HepG2 (cell line): ENCODE data around the gene DELE1. TPM values are rescaled to one million over a fixed set of nuclear protein-coding genes. Genes with fewer than 3 reads are reported as not detected.

Source experiments
- BCL3 ChIP-seq: sonication (generic); formaldehyde crosslinking; IDR thresholded peaks from 2 replicates; pipeline ENCODE4 v1.5.1; 2020; ENCODE audit warnings: mild to moderate bottlenecking, missing genetic modification reagents, moderate library complexity
- HNF4A ChIP-seq: sonication (generic); formaldehyde crosslinking; IDR thresholded peaks from 2 replicates; pipeline ENCODE4 v1.4.0; 2020; ENCODE audit warnings: missing genetic modification reagents
- PBX3 ChIP-seq: sonication (generic); formaldehyde crosslinking; IDR thresholded peaks from 2 replicates; pipeline ENCODE4 v1.8.1; 2023; ENCODE audit warnings: missing genetic modification reagents, inconsistent platforms, borderline replicate concordance
- RBM39 ChIP-seq: fragments of 200-400 bp; formaldehyde crosslinking; IDR thresholded peaks from one replicate; pipeline ENCODE4 v1.6.1; 2018; ENCODE audit warnings: antibody characterized with exemption, mild to moderate bottlenecking, low read depth, low read length; ENCODE audit not compliant: poor library complexity, severe bottlenecking
- UBTF ChIP-seq: sonication (generic); formaldehyde crosslinking; IDR thresholded peaks from 2 replicates; pipeline ENCODE4 v1.4.0; 2020; ENCODE audit warnings: mild to moderate bottlenecking, missing genetic modification reagents
- ZBTB7B ChIP-seq: sonication (generic); formaldehyde crosslinking; IDR thresholded peaks from 2 replicates; pipeline ENCODE4 v1.4.0; 2020; ENCODE audit warnings: missing genetic modification reagents
- ZGPAT ChIP-seq: IDR thresholded peaks from 2 replicates; pipeline ENCODE4 v1.6.1; 2016; ENCODE audit warnings: mild to moderate bottlenecking
- ZNF224 ChIP-seq: sonication (generic); formaldehyde crosslinking; IDR thresholded peaks from 2 replicates; pipeline ENCODE4 v1.5.0; 2020; ENCODE audit warnings: mild to moderate bottlenecking, missing genetic modification reagents
- ZNF451 ChIP-seq: sonication (generic); formaldehyde crosslinking; IDR thresholded peaks from 2 replicates; pipeline ENCODE4 v1.5.0; 2020; ENCODE audit warnings: mild to moderate bottlenecking, missing genetic modification reagents
- polyA plus RNA-seq, 8 experiments: library from polyadenylated mRNA; depleted of rRNA in 3 of 8; stranded (reverse) in 7 of 8; unstranded in 1 of 8; fragments of >200 nt; fragmentation: Illumina TruSeq in 4 of 8; extraction: Trizol in 4 of 8; gene quantifications; 2 replicates each; pipeline versions ENCODE4 v1.2.1 to v1.2.3, GENCODE V29; 2011 to 2016; ENCODE audit warnings: low read depth in 4 of 8, missing spikeins in 1 of 8, mixed read lengths in 1 of 8; ENCODE audit not compliant: insufficient read depth in 1 of 8
- total RNA-seq, 5 experiments: library from RNA; depleted of rRNA; stranded (reverse); fragments of >200 nt; fragmentation: Illumina TruSeq; extraction: Trizol; gene quantifications; 2 replicates each; pipeline ENCODE4 v1.2.3, GENCODE V29; 2016; ENCODE audit warnings: low read depth in 1 of 5
- TF ChIP-seq, protein P1 (sequence below): IDR thresholded peaks from 2 replicates; pipeline ENCODE4 v1.6.1; 2012; ENCODE audit warnings: low read length, improper control_type of control experiment
- TF ChIP-seq, protein P2 (sequence below): sonication (generic); formaldehyde crosslinking; IDR thresholded peaks from 2 replicates; pipeline ENCODE4 v1.5.1; 2020; ENCODE audit warnings: mild to moderate bottlenecking, missing genetic modification reagents, borderline replicate concordance

Gene DELE1
- total and polyA plus RNA-seq, 2 of the 13 experiments (the other 11 are each of a cell fraction or from before 2014, with no cell fraction given): 57.5 to 90.3 TPM

DNA sequence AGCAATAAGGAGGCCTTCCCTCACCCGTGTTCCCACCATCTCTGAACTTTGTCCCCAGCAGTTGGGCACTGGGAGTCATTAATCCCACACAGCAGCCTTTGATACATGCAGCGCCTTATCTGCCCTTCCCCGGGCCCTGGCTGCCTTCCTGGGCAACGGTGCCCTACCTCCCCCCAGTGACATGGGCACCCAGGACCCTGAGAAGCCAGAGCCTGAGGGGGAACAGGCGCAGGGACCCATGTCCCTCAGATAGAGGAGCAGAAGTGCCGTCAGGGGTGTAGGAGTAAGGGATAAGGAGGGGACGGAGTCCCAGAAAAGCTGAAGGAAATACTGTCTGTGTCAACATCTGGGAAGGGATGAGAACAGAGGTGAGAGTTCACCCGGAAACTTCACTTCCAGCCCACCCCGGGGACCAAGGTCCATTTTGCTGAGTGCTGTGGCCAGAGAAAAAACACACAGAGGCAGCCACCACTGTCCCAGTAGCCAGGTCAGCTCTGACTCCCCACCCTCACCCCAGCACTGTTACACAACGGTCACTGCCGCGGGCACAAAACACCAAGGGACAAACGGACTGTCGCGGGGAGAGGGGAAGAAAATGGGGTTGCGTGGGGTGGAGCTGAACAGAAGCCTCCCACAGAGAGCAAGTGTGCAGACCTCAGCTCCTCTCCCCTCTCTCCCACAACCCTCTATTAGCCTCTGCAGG lies 49.3 kb upstream of the DELE1 start (continued):
- TF ChIP-seq, protein P1, sequence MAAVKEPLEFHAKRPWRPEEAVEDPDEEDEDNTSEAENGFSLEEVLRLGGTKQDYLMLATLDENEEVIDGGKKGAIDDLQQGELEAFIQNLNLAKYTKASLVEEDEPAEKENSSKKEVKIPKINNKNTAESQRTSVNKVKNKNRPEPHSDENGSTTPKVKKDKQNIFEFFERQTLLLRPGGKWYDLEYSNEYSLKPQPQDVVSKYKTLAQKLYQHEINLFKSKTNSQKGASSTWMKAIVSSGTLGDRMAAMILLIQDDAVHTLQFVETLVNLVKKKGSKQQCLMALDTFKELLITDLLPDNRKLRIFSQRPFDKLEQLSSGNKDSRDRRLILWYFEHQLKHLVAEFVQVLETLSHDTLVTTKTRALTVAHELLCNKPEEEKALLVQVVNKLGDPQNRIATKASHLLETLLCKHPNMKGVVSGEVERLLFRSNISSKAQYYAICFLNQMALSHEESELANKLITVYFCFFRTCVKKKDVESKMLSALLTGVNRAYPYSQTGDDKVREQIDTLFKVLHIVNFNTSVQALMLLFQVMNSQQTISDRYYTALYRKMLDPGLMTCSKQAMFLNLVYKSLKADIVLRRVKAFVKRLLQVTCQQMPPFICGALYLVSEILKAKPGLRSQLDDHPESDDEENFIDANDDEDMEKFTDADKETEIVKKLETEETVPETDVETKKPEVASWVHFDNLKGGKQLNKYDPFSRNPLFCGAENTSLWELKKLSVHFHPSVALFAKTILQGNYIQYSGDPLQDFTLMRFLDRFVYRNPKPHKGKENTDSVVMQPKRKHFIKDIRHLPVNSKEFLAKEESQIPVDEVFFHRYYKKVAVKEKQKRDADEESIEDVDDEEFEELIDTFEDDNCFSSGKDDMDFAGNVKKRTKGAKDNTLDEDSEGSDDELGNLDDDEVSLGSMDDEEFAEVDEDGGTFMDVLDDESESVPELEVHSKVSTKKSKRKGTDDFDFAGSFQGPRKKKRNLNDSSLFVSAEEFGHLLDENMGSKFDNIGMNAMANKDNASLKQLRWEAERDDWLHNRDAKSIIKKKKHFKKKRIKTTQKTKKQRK: no peak
- TF ChIP-seq ZBTB7B (CRISPR knock-in tag): peak; percentile 60; the same call in 1 of the 2 replicates
- peak; percentile 43; the same call in 1 of the 2 replicates for TF ChIP-seq ZGPAT
- TF ChIP-seq RBM39: peak; percentile 38
- no peak for TF ChIP-seq ZNF224
- TF ChIP-seq, protein P2, sequence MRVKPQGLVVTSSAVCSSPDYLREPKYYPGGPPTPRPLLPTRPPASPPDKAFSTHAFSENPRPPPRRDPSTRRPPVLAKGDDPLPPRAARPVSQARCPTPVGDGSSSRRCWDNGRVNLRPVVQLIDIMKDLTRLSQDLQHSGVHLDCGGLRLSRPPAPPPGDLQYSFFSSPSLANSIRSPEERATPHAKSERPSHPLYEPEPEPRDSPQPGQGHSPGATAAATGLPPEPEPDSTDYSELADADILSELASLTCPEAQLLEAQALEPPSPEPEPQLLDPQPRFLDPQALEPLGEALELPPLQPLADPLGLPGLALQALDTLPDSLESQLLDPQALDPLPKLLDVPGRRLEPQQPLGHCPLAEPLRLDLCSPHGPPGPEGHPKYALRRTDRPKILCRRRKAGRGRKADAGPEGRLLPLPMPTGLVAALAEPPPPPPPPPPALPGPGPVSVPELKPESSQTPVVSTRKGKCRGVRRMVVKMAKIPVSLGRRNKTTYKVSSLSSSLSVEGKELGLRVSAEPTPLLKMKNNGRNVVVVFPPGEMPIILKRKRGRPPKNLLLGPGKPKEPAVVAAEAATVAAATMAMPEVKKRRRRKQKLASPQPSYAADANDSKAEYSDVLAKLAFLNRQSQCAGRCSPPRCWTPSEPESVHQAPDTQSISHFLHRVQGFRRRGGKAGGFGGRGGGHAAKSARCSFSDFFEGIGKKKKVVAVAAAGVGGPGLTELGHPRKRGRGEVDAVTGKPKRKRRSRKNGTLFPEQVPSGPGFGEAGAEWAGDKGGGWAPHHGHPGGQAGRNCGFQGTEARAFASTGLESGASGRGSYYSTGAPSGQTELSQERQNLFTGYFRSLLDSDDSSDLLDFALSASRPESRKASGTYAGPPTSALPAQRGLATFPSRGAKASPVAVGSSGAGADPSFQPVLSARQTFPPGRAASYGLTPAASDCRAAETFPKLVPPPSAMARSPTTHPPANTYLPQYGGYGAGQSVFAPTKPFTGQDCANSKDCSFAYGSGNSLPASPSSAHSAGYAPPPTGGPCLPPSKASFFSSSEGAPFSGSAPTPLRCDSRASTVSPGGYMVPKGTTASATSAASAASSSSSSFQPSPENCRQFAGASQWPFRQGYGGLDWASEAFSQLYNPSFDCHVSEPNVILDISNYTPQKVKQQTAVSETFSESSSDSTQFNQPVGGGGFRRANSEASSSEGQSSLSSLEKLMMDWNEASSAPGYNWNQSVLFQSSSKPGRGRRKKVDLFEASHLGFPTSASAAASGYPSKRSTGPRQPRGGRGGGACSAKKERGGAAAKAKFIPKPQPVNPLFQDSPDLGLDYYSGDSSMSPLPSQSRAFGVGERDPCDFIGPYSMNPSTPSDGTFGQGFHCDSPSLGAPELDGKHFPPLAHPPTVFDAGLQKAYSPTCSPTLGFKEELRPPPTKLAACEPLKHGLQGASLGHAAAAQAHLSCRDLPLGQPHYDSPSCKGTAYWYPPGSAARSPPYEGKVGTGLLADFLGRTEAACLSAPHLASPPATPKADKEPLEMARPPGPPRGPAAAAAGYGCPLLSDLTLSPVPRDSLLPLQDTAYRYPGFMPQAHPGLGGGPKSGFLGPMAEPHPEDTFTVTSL (CRISPR knock-in tag): peak; percentile 61; the same call in 1 of the 2 replicates
- TF ChIP-seq HNF4A (CRISPR knock-in tag): peak; percentile 49
- 0 out of 2 replicates have a peak, but pooled peaks have one; percentile 29 for TF ChIP-seq BCL3 (CRISPR knock-in tag)
- TF ChIP-seq ZNF451: 0 out of 2 replicates have a peak, but pooled peaks have one; percentile 24
- no peak for TF ChIP-seq PBX3 (CRISPR knock-in tag)
- 0 out of 2 replicates have a peak, but pooled peaks have one; percentile 48 for TF ChIP-seq UBTF
